Fibroblast of pulmonary artery (primary cell): ENCODE results near the gene DSE.

Source experiments
- DNase-seq: peaks from one replicate; pipeline ENCODE4 v3.0.0-alpha.2; 2010; ENCODE audit warnings: low read depth
- H3K4me3 ChIP-seq: replicated peaks from 2 replicates; pipeline ENCODE4 v1.5.1; 2011; ENCODE audit warnings: low read depth, mild to moderate bottlenecking, control low read depth, low read length, moderate library complexity
- TF ChIP-seq, protein P1 (sequence below): IDR thresholded peaks from 2 replicates; pipeline ENCODE4 v1.5.1; 2011; ENCODE audit warnings: mild to moderate bottlenecking, control low read depth, low read length, inconsistent platforms; ENCODE audit errors: missing control alignments

DSE gene

DNA sequence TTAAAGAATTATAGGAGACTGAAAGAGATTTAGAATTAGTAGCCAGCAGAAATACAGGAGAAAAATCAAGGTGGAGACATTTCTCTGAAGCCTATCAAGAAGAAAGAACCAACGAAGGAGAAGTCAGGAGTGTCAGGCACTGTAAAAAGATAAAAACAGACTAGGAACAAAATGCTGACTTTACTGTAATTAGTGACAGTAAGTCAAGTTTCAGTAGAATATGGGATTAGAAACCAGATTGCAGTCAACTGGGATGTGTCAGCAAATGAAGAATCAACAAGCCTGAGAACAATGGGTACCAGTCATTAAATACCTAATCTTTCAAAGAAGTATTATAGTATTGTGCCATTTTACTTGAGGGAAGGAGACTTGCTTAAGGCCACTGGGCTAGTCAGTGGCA is 112.0 kb downstream of the DSE start:
- TF ChIP-seq, protein P1, sequence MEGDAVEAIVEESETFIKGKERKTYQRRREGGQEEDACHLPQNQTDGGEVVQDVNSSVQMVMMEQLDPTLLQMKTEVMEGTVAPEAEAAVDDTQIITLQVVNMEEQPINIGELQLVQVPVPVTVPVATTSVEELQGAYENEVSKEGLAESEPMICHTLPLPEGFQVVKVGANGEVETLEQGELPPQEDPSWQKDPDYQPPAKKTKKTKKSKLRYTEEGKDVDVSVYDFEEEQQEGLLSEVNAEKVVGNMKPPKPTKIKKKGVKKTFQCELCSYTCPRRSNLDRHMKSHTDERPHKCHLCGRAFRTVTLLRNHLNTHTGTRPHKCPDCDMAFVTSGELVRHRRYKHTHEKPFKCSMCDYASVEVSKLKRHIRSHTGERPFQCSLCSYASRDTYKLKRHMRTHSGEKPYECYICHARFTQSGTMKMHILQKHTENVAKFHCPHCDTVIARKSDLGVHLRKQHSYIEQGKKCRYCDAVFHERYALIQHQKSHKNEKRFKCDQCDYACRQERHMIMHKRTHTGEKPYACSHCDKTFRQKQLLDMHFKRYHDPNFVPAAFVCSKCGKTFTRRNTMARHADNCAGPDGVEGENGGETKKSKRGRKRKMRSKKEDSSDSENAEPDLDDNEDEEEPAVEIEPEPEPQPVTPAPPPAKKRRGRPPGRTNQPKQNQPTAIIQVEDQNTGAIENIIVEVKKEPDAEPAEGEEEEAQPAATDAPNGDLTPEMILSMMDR: no peak
- H3K4me3 ChIP-seq: no peak overlapping the region
- no peak for DNase-seq

DNA sequence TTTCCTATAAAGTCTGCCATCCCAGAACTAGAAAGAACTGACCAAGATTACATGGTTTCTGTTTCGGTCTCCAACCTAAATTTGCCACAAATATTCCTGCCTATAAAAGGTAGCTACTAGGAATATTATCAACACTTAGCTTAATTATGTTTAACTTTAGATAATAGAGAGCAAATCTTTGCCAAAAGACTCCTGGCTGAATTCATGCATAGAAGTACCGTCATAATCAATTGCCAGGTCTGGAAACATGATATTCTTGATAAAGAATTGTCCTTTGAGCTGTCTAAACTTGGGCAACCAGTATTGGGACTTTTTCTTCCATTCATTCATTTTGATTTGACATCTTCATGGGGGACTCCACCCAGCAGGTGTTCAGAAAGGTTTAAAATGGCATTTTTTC is 112.9 kb downstream of the DSE start:
- TF ChIP-seq, protein P1: no peak
- DNase-seq: no peak
- no peak overlapping the region for H3K4me3 ChIP-seq

DNA sequence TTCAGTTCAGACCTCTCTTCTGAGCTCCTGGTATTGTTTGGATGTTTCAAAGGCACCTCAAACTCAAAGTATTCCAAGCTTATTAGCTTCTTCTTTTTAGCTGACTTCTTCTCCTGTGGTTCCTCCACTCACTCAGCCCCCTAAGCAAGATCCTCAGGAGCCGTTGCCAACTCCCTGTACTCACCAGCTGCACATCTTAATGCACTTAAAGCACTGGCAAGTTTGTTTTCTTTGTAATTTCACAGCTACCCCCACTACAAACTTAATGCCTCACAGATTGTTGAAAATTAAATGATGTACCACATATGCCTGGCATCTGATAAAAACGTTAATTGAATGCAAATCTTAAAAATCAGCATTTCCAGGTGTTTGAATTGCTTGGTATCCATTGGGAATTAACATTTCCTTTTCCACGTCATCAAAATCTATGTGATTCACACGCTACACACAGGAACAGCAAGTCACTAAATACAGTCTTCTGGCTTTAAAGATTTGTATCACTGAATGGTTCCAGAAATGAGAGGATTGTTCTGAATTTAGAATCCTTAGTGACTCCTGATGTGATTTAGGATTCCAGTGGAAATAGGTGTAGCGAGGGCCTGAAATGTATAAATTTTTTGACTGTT is 114.9 kb downstream of the DSE start:
- no peak overlapping the region for H3K4me3 ChIP-seq
- DNase-seq: no peak
- TF ChIP-seq, protein P1: no peak

DNA sequence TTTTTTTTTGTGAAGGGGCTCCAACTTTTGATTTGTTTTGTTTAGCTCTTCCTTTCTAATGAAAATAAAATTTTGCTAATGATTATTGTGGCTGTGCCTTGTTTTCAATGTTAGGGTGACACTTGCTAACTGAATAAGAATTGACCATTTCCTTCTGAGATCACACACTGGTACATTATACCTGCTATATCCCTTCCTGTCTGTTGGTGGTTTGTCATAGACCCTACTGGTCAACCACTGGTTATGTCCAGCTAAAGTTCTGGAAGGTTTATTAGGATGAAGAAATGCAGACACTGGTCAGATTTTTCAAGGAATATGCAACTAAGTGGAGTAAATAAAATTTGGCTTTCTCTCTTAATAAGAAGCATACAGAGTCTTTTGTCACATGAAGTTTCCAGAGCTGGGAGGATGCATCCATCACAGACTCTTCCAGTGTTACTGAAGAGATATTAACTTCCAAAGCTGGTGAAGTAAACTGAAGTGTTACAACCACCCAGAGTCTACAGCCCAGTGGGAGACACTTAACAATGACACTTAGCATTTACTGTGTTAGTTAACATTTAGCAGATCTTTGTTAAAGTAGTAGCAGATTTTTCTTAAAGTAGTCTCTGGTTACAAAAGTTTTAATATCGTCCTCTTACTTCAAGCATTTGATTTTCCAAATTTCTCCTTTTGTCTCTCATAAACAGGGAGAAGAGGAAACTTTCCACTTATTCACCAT is 121.0 kb downstream of the DSE start:
- H3K4me3 ChIP-seq: no peak overlapping the region
- TF ChIP-seq, protein P1: no peak

DNA sequence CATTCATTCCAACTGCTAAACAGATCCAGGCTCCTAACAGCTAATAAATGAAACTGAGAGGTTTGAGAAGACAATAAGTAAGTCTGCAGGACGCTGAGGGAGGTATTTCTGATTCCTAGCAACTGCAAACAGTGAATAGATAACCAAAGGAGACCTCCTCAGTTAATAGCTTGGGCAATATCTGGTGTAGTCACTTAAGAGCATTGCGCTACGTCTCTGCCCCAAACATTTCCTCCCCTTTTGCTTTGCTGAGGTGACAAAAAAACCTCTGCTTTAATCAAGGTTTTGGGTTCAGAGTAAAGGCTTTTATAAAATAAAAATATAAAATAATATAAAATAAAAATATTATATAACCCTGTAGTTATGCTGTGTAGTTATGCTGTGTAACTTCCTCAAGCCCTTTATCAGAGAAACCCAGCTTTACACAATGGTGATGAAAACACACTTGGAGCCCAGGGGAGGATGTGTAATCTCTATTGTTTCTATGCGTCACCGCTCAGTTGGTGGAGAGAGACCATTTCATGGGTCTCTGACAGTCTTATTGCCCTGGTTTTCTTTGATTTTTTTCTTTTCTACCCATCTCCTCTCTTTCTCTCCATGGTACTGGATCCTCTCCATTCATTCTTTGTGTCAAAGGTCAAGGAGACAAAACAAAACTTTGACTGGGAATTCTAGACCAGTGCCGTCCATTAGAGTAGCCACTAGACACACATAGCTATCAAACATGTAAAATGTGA is 121.8 kb downstream of the DSE start:
- DNase-seq: peak; percentile 92
- TF ChIP-seq, protein P1: no peak
- H3K4me3 ChIP-seq: no peak overlapping the region

More for the DNA sequence above, 121.0 kb downstream of the DSE start:
- DNase-seq: no peak
